WTC11 (cell line): ENCODE data around the gene SAMD8. TPM values are rescaled to one million over a fixed set of nuclear protein-coding genes. Genes with fewer than 3 reads are reported as not detected.

ENCODE experiments used
- ATAC-seq: fragments of 200-7000 bp; cut with Tn5 transposase; 2 replicates; pipeline ENCODE4 v1.10.0; 2021; ENCODE audit warnings: mild to moderate bottlenecking, moderate library complexity
- CTCF ChIA-PET: fragments of 300-600 bp; sonication (Branson Sonifier 250); formaldehyde crosslinking; loops from one replicate; lab custom pipeline; 2021; ENCODE audit warnings: antibody characterized with exemption; lab: Charles Lee
- POLR2A ChIA-PET: fragments of 350-600 bp; sonication (Branson Sonifier 250); formaldehyde crosslinking; loops from one replicate; lab custom pipeline; 2021; ENCODE audit warnings: antibody characterized with exemption; lab: Charles Lee
- DNase-seq: peaks from one replicate; pipeline ENCODE4 v3.0.0; 2021; ENCODE audit warnings: low spot score
- H3K27ac Mint-ChIP-seq: 2 replicates; pipeline ENCODE4 v1.8.0; 2021; ENCODE audit warnings: mixed read lengths
- H3K27me3 Mint-ChIP-seq: 2 replicates; pipeline ENCODE4 v1.8.0; 2021; ENCODE audit warnings: low read depth, mild to moderate bottlenecking, moderate library complexity, mixed read lengths
- H3K36me3 Mint-ChIP-seq: 2 replicates; pipeline ENCODE4 v1.8.0; 2021; ENCODE audit warnings: mixed read lengths
- H3K4me1 Mint-ChIP-seq: 2 replicates; pipeline ENCODE4 v1.8.0; 2022; ENCODE audit warnings: mixed read lengths
- H3K4me3 Mint-ChIP-seq: 2 replicates; pipeline ENCODE4 v1.8.0; 2021; ENCODE audit warnings: mild to moderate bottlenecking, moderate library complexity, mixed read lengths
- H3K9me3 Mint-ChIP-seq: 2 replicates; pipeline ENCODE4 v1.8.0; 2021; ENCODE audit warnings: mixed read lengths
- ATF1 ChIP-seq: sonication (generic); formaldehyde crosslinking; IDR thresholded peaks from 2 replicates; pipeline ENCODE4 v1.8.1; 2023; ENCODE audit warnings: mild to moderate bottlenecking, moderate library complexity, missing genetic modification reagents
- CREM ChIP-seq: sonication (generic); formaldehyde crosslinking; IDR thresholded peaks from 2 replicates; pipeline ENCODE4 v1.8.1; 2022; ENCODE audit warnings: mild to moderate bottlenecking, missing genetic modification reagents, moderate library complexity
- EMX1 ChIP-seq: fragments of 250-450 bp; sonication (Bioruptor Pico); IDR thresholded peaks from 2 replicates; pipeline ENCODE4 v1.8.0; 2021; ENCODE audit warnings: mild to moderate bottlenecking
- ESRRA ChIP-seq: sonication (generic); formaldehyde crosslinking; IDR thresholded peaks from 2 replicates; pipeline ENCODE4 v1.8.1; 2022; ENCODE audit warnings: mild to moderate bottlenecking, missing genetic modification reagents, borderline replicate concordance
- ETV6 ChIP-seq: sonication (generic); formaldehyde crosslinking; IDR thresholded peaks from 2 replicates; pipeline ENCODE4 v1.8.1; 2022; ENCODE audit warnings: mild to moderate bottlenecking, missing genetic modification reagents
- RORB ChIP-seq: fragments of 250-450 bp; sonication (Bioruptor Pico); IDR thresholded peaks from 2 replicates; pipeline ENCODE4 v1.9.0; 2021; ENCODE audit warnings: mild to moderate bottlenecking
- SOX15 ChIP-seq: fragments of 250-450 bp; sonication (Bioruptor Pico); IDR thresholded peaks from 2 replicates; pipeline ENCODE4 v1.9.0; 2021; ENCODE audit warnings: mild to moderate bottlenecking
- SP1 ChIP-seq: sonication (generic); formaldehyde crosslinking; conservative IDR thresholded peaks from 2 replicates; pipeline ENCODE4 v1.8.1; 2022; ENCODE audit warnings: missing genetic modification reagents
- TEAD4 ChIP-seq: sonication (generic); formaldehyde crosslinking; IDR thresholded peaks from 2 replicates; pipeline ENCODE4 v1.8.0; 2022; ENCODE audit warnings: mild to moderate bottlenecking, missing genetic modification reagents
- ZNF138 ChIP-seq: sonication (generic); formaldehyde crosslinking; conservative IDR thresholded peaks from 2 replicates; pipeline ENCODE4 v1.8.1; 2022; ENCODE audit warnings: mild to moderate bottlenecking, moderate library complexity, missing genetic modification reagents
- ZNF232 ChIP-seq: sonication (generic); formaldehyde crosslinking; IDR thresholded peaks from 2 replicates; pipeline ENCODE4 v1.8.0; 2022; ENCODE audit warnings: mild to moderate bottlenecking, missing genetic modification reagents
- ZNF263 ChIP-seq: sonication (generic); formaldehyde crosslinking; IDR thresholded peaks from 2 replicates; pipeline ENCODE4 v1.8.1; 2022; ENCODE audit warnings: low read depth, mild to moderate bottlenecking, moderate library complexity, missing genetic modification reagents
- ZNF317 ChIP-seq: sonication (generic); formaldehyde crosslinking; IDR thresholded peaks from 2 replicates; pipeline ENCODE4 v1.8.1; 2023; ENCODE audit warnings: low read depth, mild to moderate bottlenecking, moderate library complexity, missing genetic modification reagents, borderline replicate concordance
- ZNF396 ChIP-seq: fragments of 250-450 bp; sonication (Bioruptor Pico); IDR thresholded peaks from 2 replicates; pipeline ENCODE4 v1.8.0; 2021; ENCODE audit warnings: mild to moderate bottlenecking, moderate library complexity, borderline replicate concordance
- total RNA-seq: library from RNA; stranded (reverse); gene quantifications from 3 replicates; pipeline ENCODE4 v1.2.3, GENCODE V29; 2021
- TF ChIP-seq, protein P1 (sequence below): sonication (generic); formaldehyde crosslinking; IDR thresholded peaks from 2 replicates; pipeline ENCODE4 v1.8.0; 2023; ENCODE audit warnings: missing genetic modification reagents, mild to moderate bottlenecking, borderline replicate concordance
- TF ChIP-seq, protein P2 (sequence below): fragments of 200-600 bp; IDR thresholded peaks from 2 replicates; pipeline ENCODE4 v1.8.0; 2022; ENCODE audit warnings: antibody characterized with exemption
- TF ChIP-seq, protein P3 (sequence below): fragments of 250-450 bp; sonication (Bioruptor Pico); IDR thresholded peaks from 2 replicates; pipeline ENCODE4 v1.9.0; 2021; ENCODE audit warnings: moderate library complexity, mild to moderate bottlenecking, inconsistent platforms, borderline replicate concordance
- TF ChIP-seq, protein P4 (sequence below): sonication (generic); formaldehyde crosslinking; IDR thresholded peaks from 2 replicates; pipeline ENCODE4 v1.8.1; 2022; ENCODE audit warnings: low read depth, mild to moderate bottlenecking, moderate library complexity, missing genetic modification reagents, borderline replicate concordance
- TF ChIP-seq, protein P5 (sequence below): sonication (generic); formaldehyde crosslinking; IDR thresholded peaks from 2 replicates; pipeline ENCODE4 v1.8.1; 2023; ENCODE audit warnings: mild to moderate bottlenecking, missing genetic modification reagents
- TF ChIP-seq, protein P6 (sequence below): sonication (generic); formaldehyde crosslinking; IDR thresholded peaks from 2 replicates; pipeline ENCODE4 v1.8.0; 2022; ENCODE audit warnings: mild to moderate bottlenecking, missing genetic modification reagents

The SAMD8 gene
- total RNA-seq, 1 experiment from 2014 or later, result 23.0 TPM

DNA sequence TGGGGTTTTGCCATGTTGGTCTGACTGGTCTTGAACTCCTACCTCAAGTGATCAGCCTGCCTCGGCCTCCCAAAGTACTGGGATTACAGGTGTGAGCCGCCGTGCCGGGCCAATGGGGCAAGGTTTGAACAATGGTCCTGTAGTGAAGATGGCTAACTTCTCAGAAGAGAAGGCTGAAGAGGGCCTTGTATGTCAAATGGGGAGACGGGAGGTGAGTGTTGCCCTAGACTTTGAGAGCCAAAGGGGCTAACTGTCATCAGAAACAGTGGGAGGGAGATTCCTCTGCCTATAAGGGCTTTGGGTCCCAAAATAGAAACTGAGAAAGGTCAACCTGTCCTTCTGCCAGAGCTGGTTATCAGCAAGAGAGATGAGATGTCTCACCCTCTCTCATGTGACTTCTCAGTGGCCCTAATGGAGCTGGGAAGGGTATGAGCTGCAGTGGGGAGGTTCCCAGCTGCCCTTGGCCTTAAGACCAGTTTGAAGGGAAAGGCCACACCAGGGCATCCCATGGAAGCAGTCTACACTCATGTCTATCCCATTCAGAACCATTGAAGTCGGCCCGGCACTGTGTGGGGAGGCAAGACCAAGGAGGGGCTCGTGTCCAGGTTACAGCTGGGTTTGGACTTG, 1.3 kb upstream of the SAMD8 start (continued):
- TF ChIP-seq, protein P1, sequence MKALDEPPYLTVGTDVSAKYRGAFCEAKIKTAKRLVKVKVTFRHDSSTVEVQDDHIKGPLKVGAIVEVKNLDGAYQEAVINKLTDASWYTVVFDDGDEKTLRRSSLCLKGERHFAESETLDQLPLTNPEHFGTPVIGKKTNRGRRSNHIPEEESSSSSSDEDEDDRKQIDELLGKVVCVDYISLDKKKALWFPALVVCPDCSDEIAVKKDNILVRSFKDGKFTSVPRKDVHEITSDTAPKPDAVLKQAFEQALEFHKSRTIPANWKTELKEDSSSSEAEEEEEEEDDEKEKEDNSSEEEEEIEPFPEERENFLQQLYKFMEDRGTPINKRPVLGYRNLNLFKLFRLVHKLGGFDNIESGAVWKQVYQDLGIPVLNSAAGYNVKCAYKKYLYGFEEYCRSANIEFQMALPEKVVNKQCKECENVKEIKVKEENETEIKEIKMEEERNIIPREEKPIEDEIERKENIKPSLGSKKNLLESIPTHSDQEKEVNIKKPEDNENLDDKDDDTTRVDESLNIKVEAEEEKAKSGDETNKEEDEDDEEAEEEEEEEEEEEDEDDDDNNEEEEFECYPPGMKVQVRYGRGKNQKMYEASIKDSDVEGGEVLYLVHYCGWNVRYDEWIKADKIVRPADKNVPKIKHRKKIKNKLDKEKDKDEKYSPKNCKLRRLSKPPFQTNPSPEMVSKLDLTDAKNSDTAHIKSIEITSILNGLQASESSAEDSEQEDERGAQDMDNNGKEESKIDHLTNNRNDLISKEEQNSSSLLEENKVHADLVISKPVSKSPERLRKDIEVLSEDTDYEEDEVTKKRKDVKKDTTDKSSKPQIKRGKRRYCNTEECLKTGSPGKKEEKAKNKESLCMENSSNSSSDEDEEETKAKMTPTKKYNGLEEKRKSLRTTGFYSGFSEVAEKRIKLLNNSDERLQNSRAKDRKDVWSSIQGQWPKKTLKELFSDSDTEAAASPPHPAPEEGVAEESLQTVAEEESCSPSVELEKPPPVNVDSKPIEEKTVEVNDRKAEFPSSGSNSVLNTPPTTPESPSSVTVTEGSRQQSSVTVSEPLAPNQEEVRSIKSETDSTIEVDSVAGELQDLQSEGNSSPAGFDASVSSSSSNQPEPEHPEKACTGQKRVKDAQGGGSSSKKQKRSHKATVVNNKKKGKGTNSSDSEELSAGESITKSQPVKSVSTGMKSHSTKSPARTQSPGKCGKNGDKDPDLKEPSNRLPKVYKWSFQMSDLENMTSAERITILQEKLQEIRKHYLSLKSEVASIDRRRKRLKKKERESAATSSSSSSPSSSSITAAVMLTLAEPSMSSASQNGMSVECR (CRISPR knock-in tag), result no peak
- no peak for TF ChIP-seq SOX15
- TF ChIP-seq, protein P2, sequence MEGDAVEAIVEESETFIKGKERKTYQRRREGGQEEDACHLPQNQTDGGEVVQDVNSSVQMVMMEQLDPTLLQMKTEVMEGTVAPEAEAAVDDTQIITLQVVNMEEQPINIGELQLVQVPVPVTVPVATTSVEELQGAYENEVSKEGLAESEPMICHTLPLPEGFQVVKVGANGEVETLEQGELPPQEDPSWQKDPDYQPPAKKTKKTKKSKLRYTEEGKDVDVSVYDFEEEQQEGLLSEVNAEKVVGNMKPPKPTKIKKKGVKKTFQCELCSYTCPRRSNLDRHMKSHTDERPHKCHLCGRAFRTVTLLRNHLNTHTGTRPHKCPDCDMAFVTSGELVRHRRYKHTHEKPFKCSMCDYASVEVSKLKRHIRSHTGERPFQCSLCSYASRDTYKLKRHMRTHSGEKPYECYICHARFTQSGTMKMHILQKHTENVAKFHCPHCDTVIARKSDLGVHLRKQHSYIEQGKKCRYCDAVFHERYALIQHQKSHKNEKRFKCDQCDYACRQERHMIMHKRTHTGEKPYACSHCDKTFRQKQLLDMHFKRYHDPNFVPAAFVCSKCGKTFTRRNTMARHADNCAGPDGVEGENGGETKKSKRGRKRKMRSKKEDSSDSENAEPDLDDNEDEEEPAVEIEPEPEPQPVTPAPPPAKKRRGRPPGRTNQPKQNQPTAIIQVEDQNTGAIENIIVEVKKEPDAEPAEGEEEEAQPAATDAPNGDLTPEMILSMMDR, result no peak
- TF ChIP-seq ZNF232 (CRISPR knock-in tag), result no peak
- no peak for TF ChIP-seq CREM
- TF ChIP-seq ZNF396 (CRISPR knock-in tag), result no peak
- TF ChIP-seq, protein P3, sequence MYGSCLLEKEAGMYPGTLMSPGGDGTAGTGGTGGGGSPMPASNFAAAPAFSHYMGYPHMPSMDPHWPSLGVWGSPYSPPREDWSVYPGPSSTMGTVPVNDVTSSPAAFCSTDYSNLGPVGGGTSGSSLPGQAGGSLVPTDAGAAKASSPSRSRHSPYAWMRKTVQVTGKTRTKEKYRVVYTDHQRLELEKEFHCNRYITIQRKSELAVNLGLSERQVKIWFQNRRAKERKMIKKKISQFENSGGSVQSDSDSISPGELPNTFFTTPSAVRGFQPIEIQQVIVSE (CRISPR knock-in tag), result no peak

DNA sequence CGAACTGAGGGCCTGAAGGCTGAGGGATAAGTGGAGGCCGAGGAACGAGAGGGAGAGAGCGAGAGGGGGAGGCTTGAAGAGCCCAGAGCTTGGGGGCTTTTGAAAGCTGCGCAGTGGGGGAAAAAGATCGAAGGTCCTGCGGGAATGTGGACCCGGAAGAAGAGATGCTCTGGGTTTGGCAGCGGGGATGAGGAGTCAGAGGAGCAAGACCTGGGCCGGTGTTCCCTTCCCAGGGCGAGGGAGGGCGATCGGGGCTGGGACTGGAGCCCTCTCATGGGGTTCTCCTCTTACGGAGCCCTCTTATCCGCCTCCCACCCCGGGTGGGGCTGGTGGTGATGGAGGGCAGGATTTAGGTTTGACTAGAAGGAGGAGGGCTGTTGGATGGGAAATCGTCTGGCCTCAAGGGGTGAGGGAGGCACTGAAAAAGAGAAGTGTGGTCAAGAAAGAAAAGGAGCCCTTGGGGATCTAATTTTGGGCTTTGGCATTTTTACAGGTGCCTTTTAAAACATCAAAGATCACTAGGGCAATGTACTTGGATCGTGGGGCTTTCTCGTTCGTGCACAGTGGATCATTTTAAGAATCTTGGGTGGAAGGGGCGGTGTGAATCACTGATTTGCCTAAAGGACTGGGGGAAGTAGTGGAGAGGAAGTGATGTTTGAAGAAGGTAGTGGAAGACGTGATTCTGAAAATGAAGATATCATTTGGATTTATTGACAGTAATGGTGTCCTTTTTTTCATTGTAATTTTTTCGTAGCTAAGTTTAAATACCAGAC, 637 bp downstream of the SAMD8 start:
- peak overlapping the region; percentile 99 for H3K27ac Mint-ChIP-seq

DNA sequence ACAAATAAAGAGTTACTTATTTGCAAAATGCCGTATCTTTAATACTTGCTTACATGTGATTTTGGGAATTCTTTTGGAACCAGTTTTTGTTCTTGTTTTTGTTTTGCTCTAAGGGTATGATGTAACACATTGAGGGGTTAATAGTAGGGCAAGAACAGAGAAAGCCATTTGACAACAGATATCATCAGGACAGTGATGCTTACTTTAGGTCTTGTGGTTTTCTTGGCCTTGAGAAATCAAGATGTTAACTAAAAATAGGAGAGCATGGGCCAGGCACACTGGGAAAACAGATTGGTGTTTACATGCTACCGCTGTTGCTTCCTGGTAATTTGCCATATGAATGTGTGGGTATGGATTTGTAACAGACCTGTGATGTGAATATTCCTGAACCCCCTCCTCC, 3.7 kb downstream of the SAMD8 start:
- H3K27me3 Mint-ChIP-seq, result no peaks in the 10 kb centered on the region
- ATAC-seq (no peak), DNase-seq (no peak)
- peak overlapping the region; percentile 65 for H3K27ac Mint-ChIP-seq
- H3K36me3 Mint-ChIP-seq, result no peaks in the 10 kb centered on the region
- POLR2A ChIA-PET, result no interaction called here
- H3K4me3 Mint-ChIP-seq, result no peak overlapping the region
- H3K9me3 Mint-ChIP-seq, result no peaks in the 10 kb centered on the region
- H3K4me1 Mint-ChIP-seq, result peaks cover 38% of the 10 kb centered on the region
- CTCF ChIA-PET, result interaction anchor here (1.1 kb wide), 1 partner anchor 17 kb away, joined by 4 read pairs; no protein-coding TSS in a partner anchor
- TF ChIP-seq, protein P4, sequence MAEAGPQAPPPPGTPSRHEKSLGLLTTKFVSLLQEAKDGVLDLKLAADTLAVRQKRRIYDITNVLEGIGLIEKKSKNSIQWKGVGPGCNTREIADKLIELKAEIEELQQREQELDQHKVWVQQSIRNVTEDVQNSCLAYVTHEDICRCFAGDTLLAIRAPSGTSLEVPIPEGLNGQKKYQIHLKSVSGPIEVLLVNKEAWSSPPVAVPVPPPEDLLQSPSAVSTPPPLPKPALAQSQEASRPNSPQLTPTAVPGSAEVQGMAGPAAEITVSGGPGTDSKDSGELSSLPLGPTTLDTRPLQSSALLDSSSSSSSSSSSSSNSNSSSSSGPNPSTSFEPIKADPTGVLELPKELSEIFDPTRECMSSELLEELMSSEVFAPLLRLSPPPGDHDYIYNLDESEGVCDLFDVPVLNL (CRISPR knock-in tag), result no peak
- TF ChIP-seq ESRRA (no peak), RORB (CRISPR knock-in tag) (no peak), ZNF232 (CRISPR knock-in tag) (no peak), EMX1 (CRISPR knock-in tag) (no peak), TEAD4 (CRISPR knock-in tag) (no peak), SP1 (CRISPR knock-in tag) (no peak), ZNF263 (no peak), ZNF317 (no peak), ETV6 (CRISPR knock-in tag) (no peak), ZNF138 (CRISPR knock-in tag) (no peak)
- TF ChIP-seq, protein P5, sequence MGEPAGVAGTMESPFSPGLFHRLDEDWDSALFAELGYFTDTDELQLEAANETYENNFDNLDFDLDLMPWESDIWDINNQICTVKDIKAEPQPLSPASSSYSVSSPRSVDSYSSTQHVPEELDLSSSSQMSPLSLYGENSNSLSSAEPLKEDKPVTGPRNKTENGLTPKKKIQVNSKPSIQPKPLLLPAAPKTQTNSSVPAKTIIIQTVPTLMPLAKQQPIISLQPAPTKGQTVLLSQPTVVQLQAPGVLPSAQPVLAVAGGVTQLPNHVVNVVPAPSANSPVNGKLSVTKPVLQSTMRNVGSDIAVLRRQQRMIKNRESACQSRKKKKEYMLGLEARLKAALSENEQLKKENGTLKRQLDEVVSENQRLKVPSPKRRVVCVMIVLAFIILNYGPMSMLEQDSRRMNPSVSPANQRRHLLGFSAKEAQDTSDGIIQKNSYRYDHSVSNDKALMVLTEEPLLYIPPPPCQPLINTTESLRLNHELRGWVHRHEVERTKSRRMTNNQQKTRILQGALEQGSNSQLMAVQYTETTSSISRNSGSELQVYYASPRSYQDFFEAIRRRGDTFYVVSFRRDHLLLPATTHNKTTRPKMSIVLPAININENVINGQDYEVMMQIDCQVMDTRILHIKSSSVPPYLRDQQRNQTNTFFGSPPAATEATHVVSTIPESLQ (CRISPR knock-in tag), result no peak
- TF ChIP-seq, protein P6, sequence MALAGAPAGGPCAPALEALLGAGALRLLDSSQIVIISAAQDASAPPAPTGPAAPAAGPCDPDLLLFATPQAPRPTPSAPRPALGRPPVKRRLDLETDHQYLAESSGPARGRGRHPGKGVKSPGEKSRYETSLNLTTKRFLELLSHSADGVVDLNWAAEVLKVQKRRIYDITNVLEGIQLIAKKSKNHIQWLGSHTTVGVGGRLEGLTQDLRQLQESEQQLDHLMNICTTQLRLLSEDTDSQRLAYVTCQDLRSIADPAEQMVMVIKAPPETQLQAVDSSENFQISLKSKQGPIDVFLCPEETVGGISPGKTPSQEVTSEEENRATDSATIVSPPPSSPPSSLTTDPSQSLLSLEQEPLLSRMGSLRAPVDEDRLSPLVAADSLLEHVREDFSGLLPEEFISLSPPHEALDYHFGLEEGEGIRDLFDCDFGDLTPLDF, result no peak

More for the DNA sequence above, 637 bp downstream of the SAMD8 start:
- Mint-ChIP-seq H3K9me3 (no peaks in the 10 kb centered on the region), H3K27me3 (no peaks in the 10 kb centered on the region), H3K36me3 (no peaks in the 10 kb centered on the region), H3K4me1 (peaks cover 49% of the 10 kb centered on the region), H3K4me3 (peak overlapping the region; percentile 97)
- no peak for TF ChIP-seq ATF1 (CRISPR knock-in tag)
- TF ChIP-seq SP1 (CRISPR knock-in tag), result 0 out of 2 replicates have a peak, but pooled peaks have one; percentile 22
- peak; percentile 23 for ATAC-seq
- DNase-seq, result peak; percentile 60
- ChIA-PET POLR2A (interaction anchor here (0.5 to 2.0 kb wide), 4 partner anchors 75 to 126 kb away, joined by 4 to 14 read pairs (median 5); partner anchors contain the start of gene VDAC2), CTCF (interaction anchor here (1.1 to 2.4 kb wide), 7 partner anchors 12 to 123 kb away, joined by 3 to 13 read pairs (median 6); partner anchors contain the start of gene COMTD1)
